Middle frontal gyrus (tissue), 1 donor: ENCODE results near the gene TPPP2.

Experiments
- DNase-seq: peaks from one replicate; pipeline ENCODE4 v3.0.0-alpha.2; 2015; ENCODE audit warnings: low spot score; ENCODE audit errors: extremely low spot score

Gene TPPP2

GRCh38 chr14:21057803-21058675 lies 28.0 kb downstream of the TPPP2 start, which contains the start of gene RNASE8:
RNASE8 (plus strand) TSS chr14:21057822; CDS start chr14:21057893, 71 bp downstream.
- DNase-seq = no peak

- no peak for DNase-seq
Measured at GRCh38 chr14:21058903-21059302, 28.9 kb downstream of the TPPP2 start.

- no peak for DNase-seq
Measured at GRCh38 chr14:21059842-21060613, 30.0 kb downstream of the TPPP2 start.

- no peak for DNase-seq
Measured at GRCh38 chr14:21060614-21061346, 30.8 kb downstream of the TPPP2 start.

- no peak for DNase-seq
Measured at GRCh38 chr14:21061347-21061668, 31.3 kb downstream of the TPPP2 start.

- no peak for DNase-seq
Measured at GRCh38 chr14:21063479-21063878, 33.5 kb downstream of the TPPP2 start.

- DNase-seq = no peak
Measured at GRCh38 chr14:21066882-21067502, 37.0 kb downstream of the TPPP2 start.

- DNase-seq = no peak
Measured at GRCh38 chr14:21068521-21069387, 38.7 kb downstream of the TPPP2 start.

- DNase-seq = no peak
Measured at GRCh38 chr14:21069388-21070082, 39.5 kb downstream of the TPPP2 start.

GRCh38 chr14:21070083-21070609 lies 40.1 kb downstream of the TPPP2 start, which contains the start of gene ARHGEF40:
ARHGEF40 (plus strand) TSS chr14:21070304; CDS start chr14:21070397, 93 bp downstream.
- DNase-seq = no peak

GRCh38 chr14:21070610-21071224 lies 40.7 kb downstream of the TPPP2 start:
- DNase-seq = no peak

GRCh38 chr14:21071225-21072030 lies 41.4 kb downstream of the TPPP2 start:
- DNase-seq = peak; percentile 23

- DNase-seq = no peak
Measured at GRCh38 chr14:21072031-21072473, 42.0 kb downstream of the TPPP2 start.

GRCh38 chr14:21072781-21073339 lies 42.8 kb downstream of the TPPP2 start:
- DNase-seq = no peak

- DNase-seq = no peak
Measured at GRCh38 chr14:21073921-21074320, 43.9 kb downstream of the TPPP2 start.

- no peak for DNase-seq
Measured at GRCh38 chr14:21074398-21075272, 44.6 kb downstream of the TPPP2 start.
